SH-SY5Y (cell line): ENCODE results near the gene PITRM1.

Source experiments
- GATA2 ChIP-seq: IDR thresholded peaks from 2 replicates; pipeline ENCODE4 v1.6.1; 2011; ENCODE audit warnings: mild to moderate bottlenecking, low read depth, low read length
- GATA3 ChIP-seq: IDR thresholded peaks from 2 replicates; pipeline ENCODE4 v1.6.1; 2011; ENCODE audit warnings: low read depth, mild to moderate bottlenecking, low read length, moderate library complexity

- TF ChIP-seq GATA3 (no peak), GATA2 (no peak)
Measured at GRCh38 chr10:3163879-3164278, 8.7 kb downstream of the PITRM1 start.
